GM12891 (cell line): Measurements from ENCODE around the gene STEAP2.

Experiments used
- PAX5 ChIP-seq: IDR thresholded peaks from 2 replicates; pipeline ENCODE4 v1.6.1; 2011; ENCODE audit warnings: low read length, moderate library complexity, mild to moderate bottlenecking; ENCODE audit not compliant: insufficient read depth, severe bottlenecking
- POLR2A ChIP-seq: IDR thresholded peaks from 2 replicates; pipeline ENCODE4 v1.6.1; 2011; ENCODE audit warnings: low read depth, low read length, control low read depth
- POLR2AphosphoS5 ChIP-seq: IDR thresholded peaks from 2 replicates; pipeline ENCODE4 v1.6.1; 2011; ENCODE audit warnings: low read depth, low read length, control low read depth
- POU2F2 ChIP-seq: IDR thresholded peaks from 2 replicates; pipeline ENCODE4 v1.6.1; 2011; ENCODE audit warnings: low read depth, mild to moderate bottlenecking, control low read depth, low read length, moderate library complexity
- SPI1 ChIP-seq: IDR thresholded peaks from 2 replicates; pipeline ENCODE4 v1.6.1; 2011; ENCODE audit warnings: low read depth, low read length, control low read depth
- TAF1 ChIP-seq: IDR thresholded peaks from 2 replicates; pipeline ENCODE4 v1.6.1; 2011; ENCODE audit warnings: low read depth, low read length, control low read depth

- TF ChIP-seq POLR2AphosphoS5 (no peak), TAF1 (no peak), POLR2A (no peak), PAX5 (no peak), SPI1 (no peak), POU2F2 (no peak)
These were observed 20.5 kb upstream of the STEAP2 start for GRCh38 chr7:90190995-90191394.
